Endothelial cell of umbilical vein (primary cell): Measurements from ENCODE around the gene KCND1. TPM values are rescaled to one million over a fixed set of nuclear protein-coding genes. Genes with fewer than 3 reads are reported as not detected.

ENCODE experiments used
- BruUV-seq: library from RNA; stranded (reverse); fragments of 400-500 nt; replicated peaks from 2 replicates; lab custom pipeline; 2021; lab: Mats Ljungman, UMichigan
- CTCF ChIA-PET: fragments of 300-600, 350-600 bp; sonication (Branson Sonifier 250); formaldehyde crosslinking; loops from one replicate; lab custom pipeline; 2021; ENCODE audit warnings: antibody characterized with exemption, inconsistent platforms; lab: Charles Lee
- POLR2A ChIA-PET: fragments of 300-600, 350-600 bp; sonication (Branson Sonifier 250); formaldehyde crosslinking; loops from one replicate; lab custom pipeline; 2021; ENCODE audit warnings: antibody characterized with exemption, inconsistent platforms; lab: Charles Lee
- DNase-seq: peaks from one replicate; pipeline ENCODE4 v3.0.0-alpha.2; 2011; ENCODE audit warnings: low read depth, low spot score
- FAIRE-seq: peaks from 2 replicates; lab custom pipeline; 2011; peaks lifted over from hg19 to GRCh38; lab: Jason Lieb, UNC
- H2AFZ ChIP-seq: 2 replicates; pipeline ENCODE4 v1.6.0; 2012; ENCODE audit warnings: low read depth, low read length, control low read depth, inconsistent platforms
- H3K27ac ChIP-seq: 2 replicates; pipeline ENCODE4 v1.5.1; 2011; ENCODE audit warnings: low read depth, mild to moderate bottlenecking, control low read depth, low read length, moderate library complexity; ENCODE audit not compliant: insufficient read depth
- H3K27me3 ChIP-seq, 2 experiments: 2 replicates each; pipeline versions ENCODE4 v1.6.0 to v1.6.1; 2011; ENCODE audit warnings: low read length in 2 of 2, mixed read lengths in 1 of 2; ENCODE audit not compliant: control insufficient read depth in 2 of 2, insufficient read depth in 2 of 2
- H3K36me3 ChIP-seq, 2 experiments: 2 replicates in 1 of 2; 3 replicates in 1 of 2; pipeline ENCODE4 v1.5.1; 2011; ENCODE audit warnings: low read length in 2 of 2, mild to moderate bottlenecking in 1 of 2, moderate library complexity in 1 of 2; ENCODE audit not compliant: control insufficient read depth in 2 of 2, insufficient read depth in 2 of 2; ENCODE audit errors: extremely low read depth in 1 of 2
- H3K4me1 ChIP-seq: 3 replicates; pipeline ENCODE4 v1.5.1; 2011; ENCODE audit warnings: mild to moderate bottlenecking, low read length; ENCODE audit not compliant: control insufficient read depth, insufficient read depth; ENCODE audit errors: extremely low read depth
- H3K4me2 ChIP-seq: 2 replicates; pipeline ENCODE4 v1.6.1; 2011; ENCODE audit warnings: low read length, control low read depth, mixed read lengths; ENCODE audit not compliant: insufficient read depth
- H3K4me3 ChIP-seq, 3 experiments: fragments of 200-600 bp in 1 of 3; sonication (generic), shearing (Covaris generic) in 1 of 3; replicated peaks in 1 of 3; 2 replicates each; pipeline ENCODE4 v1.5.1; 2011 to 2016; ENCODE audit warnings: control low read depth in 3 of 3, low read length in 3 of 3, mild to moderate bottlenecking in 2 of 3, inconsistent platforms in 1 of 3, low read depth in 1 of 3, moderate library complexity in 1 of 3; ENCODE audit not compliant: insufficient read depth in 1 of 3
- H3K79me2 ChIP-seq: 2 replicates; pipeline ENCODE4 v1.6.0; 2012; ENCODE audit warnings: low read length, inconsistent platforms; ENCODE audit not compliant: control insufficient read depth, insufficient read depth
- H3K9ac ChIP-seq: replicated peaks from 2 replicates; pipeline ENCODE3; 2011; ENCODE audit warnings: low read length, control low read depth; ENCODE audit not compliant: insufficient read depth; ENCODE audit errors: extremely low read depth
- H3K9me1 ChIP-seq: replicated peaks from 3 replicates; pipeline ENCODE4 v1.6.0; 2011; ENCODE audit warnings: mild to moderate bottlenecking, low read length; ENCODE audit not compliant: control insufficient read depth, insufficient read depth; ENCODE audit errors: extremely low read depth
- H3K9me3 ChIP-seq: replicated peaks from 2 replicates; pipeline ENCODE4 v1.5.1; 2012; ENCODE audit warnings: low read length, inconsistent platforms; ENCODE audit not compliant: control insufficient read depth, insufficient read depth
- H4K20me1 ChIP-seq: replicated peaks from 2 replicates; pipeline ENCODE3; 2011; ENCODE audit warnings: mild to moderate bottlenecking, low read length; ENCODE audit not compliant: control insufficient read depth, insufficient read depth; ENCODE audit errors: extremely low read depth
- CTCF ChIP-seq, 2 donors: IDR thresholded peaks; 1 replicate in 1 of 2; 2 replicates in 1 of 2; pipeline ENCODE4 v1.5.1; 2011; ENCODE audit warnings: low read length in 2 of 2, mild to moderate bottlenecking in 2 of 2, moderate library complexity in 2 of 2, control low read depth in 1 of 2, inconsistent platforms in 1 of 2, low read depth in 1 of 2; ENCODE audit not compliant: insufficient read depth in 1 of 2; ENCODE audit errors: extremely low read depth in 1 of 2
- EZH2 ChIP-seq: IDR thresholded peaks from 2 replicates; pipeline ENCODE4 v1.6.1; 2012; ENCODE audit warnings: borderline replicate concordance, low read depth, mild to moderate bottlenecking, moderate library complexity, low read length, inconsistent platforms; ENCODE audit not compliant: severe bottlenecking
- FOS ChIP-seq: IDR thresholded peaks from 2 replicates; pipeline ENCODE4 v1.6.1; 2011; ENCODE audit warnings: mild to moderate bottlenecking, low read length, moderate library complexity, borderline replicate concordance; ENCODE audit not compliant: insufficient read depth
- GATA2 ChIP-seq: IDR thresholded peaks from 2 replicates; pipeline ENCODE4 v1.7.0; 2011; ENCODE audit warnings: low read depth, mild to moderate bottlenecking, moderate library complexity, mixed read lengths, low read length; ENCODE audit not compliant: insufficient read length, insufficient read depth
- JUN ChIP-seq: IDR thresholded peaks from 2 replicates; pipeline ENCODE4 v1.6.1; 2011; ENCODE audit warnings: borderline replicate concordance, low read depth; ENCODE audit not compliant: insufficient read length, insufficient read depth
- MAX ChIP-seq: IDR thresholded peaks from 2 replicates; pipeline ENCODE4 v1.6.1; 2011; ENCODE audit not compliant: insufficient read depth, insufficient read length
- MYC ChIP-seq: IDR thresholded peaks from one replicate; pipeline ENCODE4 v1.6.1; 2011; ENCODE audit warnings: mild to moderate bottlenecking, low read depth, low read length
- POLR2A ChIP-seq: IDR thresholded peaks from 2 replicates; pipeline ENCODE4 v1.6.1; 2012; ENCODE audit warnings: low read depth, mild to moderate bottlenecking, control low read depth, low read length
- POLR2AphosphoS5 ChIP-seq: IDR thresholded peaks from 2 replicates; pipeline ENCODE4 v1.6.1; 2012; ENCODE audit warnings: low read depth, mild to moderate bottlenecking, control low read depth, low read length, moderate library complexity; ENCODE audit not compliant: insufficient read depth
- dilution Hi-C: fragments of 300-500 bp; cut with MboI; formaldehyde crosslinking; loops from one replicate; pipeline ENCODE4 v1.15.0; 2019; ENCODE audit warnings: low sequenced_read_pairs; ENCODE audit not compliant: extremely low pct_ligation_motif_present
- intact Hi-C: fragments of 100-400 bp; cut with micrococcal nuclease; formaldehyde crosslinking; loops from one replicate; pipeline ENCODE4 v1.10.0; 2022
- polyA plus RNA-seq, 4 experiments: library from polyadenylated mRNA; depleted of rRNA in 3 of 4; stranded (reverse) in 3 of 4; unstranded in 1 of 4; fragments of >200 nt; gene quantifications; 2 replicates each; pipeline versions ENCODE4 v1.2.1 to v1.2.3, GENCODE V29; 2011 to 2012; ENCODE audit warnings: missing spikeins in 1 of 4
- total RNA-seq: library from RNA; stranded (reverse); gene quantifications from 2 replicates; pipeline ENCODE4 v1.2.3, GENCODE V29; 2021

Gene KCND1
- total and polyA plus RNA-seq, 2 donors (not counting 3 experiments of a cell fraction or from before 2014, with no cell fraction given), result 0.54 to 1.3 TPM

DNA sequence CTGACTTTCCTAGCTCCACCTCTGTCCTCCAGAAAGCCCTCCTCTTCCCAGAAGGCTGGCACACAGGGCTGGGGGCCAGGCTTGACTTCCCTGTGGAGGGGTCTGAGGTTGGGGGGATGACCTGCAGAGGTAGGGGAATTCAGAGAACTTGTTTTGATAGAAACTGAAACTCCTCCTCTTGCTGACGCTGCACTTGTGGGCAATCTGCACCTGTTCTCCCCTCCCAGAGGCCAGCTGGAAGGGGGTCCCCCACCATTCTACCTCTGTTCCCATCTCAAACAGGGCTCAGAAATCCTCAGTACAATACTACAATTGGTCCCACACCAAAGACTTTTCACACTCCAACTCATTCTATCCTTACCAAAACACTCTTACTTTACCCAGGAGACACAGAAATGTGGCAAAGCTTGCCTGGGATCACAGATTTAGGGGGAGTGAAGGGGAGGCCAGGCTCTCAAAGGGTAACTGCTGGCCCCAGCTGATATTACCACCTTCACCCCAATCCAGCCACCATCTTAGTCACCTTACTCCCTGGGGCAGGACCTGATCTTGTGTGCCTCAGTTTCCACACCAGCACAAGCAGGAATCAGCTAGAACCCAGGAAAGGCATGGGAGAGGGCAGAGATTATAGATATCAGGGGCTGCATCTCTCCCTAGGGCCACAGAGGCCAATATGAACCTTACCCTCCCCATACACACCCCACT is 32.8 kb downstream of the KCND1 start:
- H3K36me3 ChIP-seq, result peaks cover 2 to 24% of the 10 kb centered on the region in 2 experiments
- TF ChIP-seq JUN (no peak), MYC (no peak), POLR2A (no peak), POLR2AphosphoS5 (no peak), FOS (no peak), CTCF (IDR thresholded peaks at IDR 0.05; ENCODE audit: extremely low read depth in 1 of 2, insufficient read depth in 1 of 2, low read depth in 1 of 2, low read length in 2 of 2) (no peak), GATA2 (no peak), MAX (no peak), EZH2 (no peak)
- dilution Hi-C loops, result no loop called here
- peaks cover 32% of the 10 kb centered on the region for H3K79me2 ChIP-seq
- no peak overlapping the region for H3K4me2 ChIP-seq
- H3K27ac ChIP-seq, result no peak overlapping the region
- BruUV-seq, result no TSS peak
- no peaks in the 10 kb centered on the region for H3K27me3 ChIP-seq
- intact Hi-C loops, result no loop called here
- no peaks in the 10 kb centered on the region for H4K20me1 ChIP-seq
- no peaks in the 10 kb centered on the region for H3K9me3 ChIP-seq
- no peak overlapping the region for H2AFZ ChIP-seq
- no peaks in the 10 kb centered on the region for H3K4me1 ChIP-seq
- H3K4me3 ChIP-seq, result no peak overlapping the region
- DNase-seq (no peak), FAIRE-seq (no peak)
- ChIA-PET CTCF (no interaction called here), POLR2A (no interaction called here)
- H3K9ac ChIP-seq, result no peak overlapping the region
- H3K9me1 ChIP-seq, result no peaks in the 10 kb centered on the region
